K562 (cell line): ENCODE results near the gene S100A6.

Experiments
- CREB5 ChIP-seq: fragments of 250-450 bp; sonication (Bioruptor Pico); IDR thresholded peaks from 2 replicates; pipeline ENCODE4 v1.5.0; 2020; ENCODE audit warnings: mild to moderate bottlenecking
- CTCF ChIP-seq, 3 experiments: IDR thresholded peaks in 2 of 3; conservative IDR thresholded peaks in 1 of 3; 2 replicates each; pipeline ENCODE4 v1.5.1; 2011 to 2012; ENCODE audit warnings: low read length in 3 of 3, mild to moderate bottlenecking in 3 of 3, control low read depth in 2 of 3, improper control_type of control experiment in 1 of 3, inconsistent platforms in 1 of 3, low read depth in 1 of 3, mixed read lengths in 1 of 3, moderate library complexity in 1 of 3; ENCODE audit not compliant: insufficient read depth in 2 of 3
- HCFC1 ChIP-seq: IDR thresholded peaks from 2 replicates; pipeline ENCODE4 v1.6.1; 2012; ENCODE audit warnings: low read depth, low read length, improper control_type of control experiment
- IRF2 ChIP-seq: sonication (generic); formaldehyde crosslinking; IDR thresholded peaks from 2 replicates; pipeline ENCODE4 v1.8.1; 2022; ENCODE audit warnings: mild to moderate bottlenecking, missing genetic modification reagents
- MAFF ChIP-seq: IDR thresholded peaks from 2 replicates; pipeline ENCODE4 v1.6.1; 2012; ENCODE audit warnings: low read length, improper control_type of control experiment
- NFE2L1 ChIP-seq: fragments of 450-650 bp; IDR thresholded peaks from 2 replicates; pipeline ENCODE4 v1.6.1; 2016; ENCODE audit warnings: missing genetic modification characterization, low read depth, mild to moderate bottlenecking, missing compliant biosample characterization, moderate library complexity, borderline replicate concordance
- PHF21A ChIP-seq: fragments of 450-650 bp; IDR thresholded peaks from 2 replicates; pipeline ENCODE4 v1.6.1; 2017; ENCODE audit warnings: low read depth, borderline replicate concordance
- PML ChIP-seq: IDR thresholded peaks from 2 replicates; pipeline ENCODE4 v1.6.1; 2012; ENCODE audit warnings: low read length, inconsistent platforms
- POLR2G ChIP-seq: fragments of 200-400 bp; formaldehyde crosslinking; IDR thresholded peaks from 2 replicates; pipeline ENCODE4 v1.6.1; 2017; ENCODE audit warnings: low read depth, mild to moderate bottlenecking, antibody characterized with exemption, low read length, moderate library complexity
- PRDM10 ChIP-seq: fragments of 450-650 bp; IDR thresholded peaks from 2 replicates; pipeline ENCODE4 v1.6.1; 2018; ENCODE audit not compliant: partially characterized antibody
- RBM39 ChIP-seq: fragments of 200-400 bp; formaldehyde crosslinking; optimal IDR thresholded peaks from 2 replicates; pipeline ENCODE3; 2018; ENCODE audit warnings: low read depth, low read length
- SFPQ ChIP-seq: fragments of 200-400 bp; formaldehyde crosslinking; IDR thresholded peaks from 2 replicates; pipeline ENCODE4 v1.6.1; 2017; ENCODE audit warnings: mild to moderate bottlenecking, low read depth, low read length, moderate library complexity
- SP2 ChIP-seq: IDR thresholded peaks from 2 replicates; pipeline ENCODE4 v1.6.1; 2011; ENCODE audit warnings: mild to moderate bottlenecking, low read depth, low read length, moderate library complexity; ENCODE audit not compliant: poor library complexity, severe bottlenecking; ENCODE audit errors: extremely low read depth
- TAF1 ChIP-seq: IDR thresholded peaks from 2 replicates; pipeline ENCODE4 v1.6.1; 2011; ENCODE audit warnings: mild to moderate bottlenecking, low read length, moderate library complexity; ENCODE audit not compliant: insufficient read depth, control insufficient read depth, severe bottlenecking; ENCODE audit errors: extremely low read depth

- TF ChIP-seq TAF1 = no peak
- TF ChIP-seq CTCF (IDR thresholded peaks at IDR 0.05 in 2 of 3, conservative IDR thresholded peaks at IDR 0.05 in 1 of 3; ENCODE audit: insufficient read depth in 2 of 3, low read depth in 1 of 3, low read length in 3 of 3) = no peak
- TF ChIP-seq RBM39 = no peak
- no peak for TF ChIP-seq POLR2G
- no peak for TF ChIP-seq PRDM10
- no peak for TF ChIP-seq PHF21A
- no peak for TF ChIP-seq HCFC1
- TF ChIP-seq CREB5 = no peak
- TF ChIP-seq NFE2L1 (tag) = no peak
- TF ChIP-seq MAFF = no peak
- no peak for TF ChIP-seq SFPQ
- TF ChIP-seq IRF2 = no peak
- no peak for TF ChIP-seq PML
- TF ChIP-seq SP2 = no peak
Observed at GRCh38 chr1:153547560-153548551, 12.1 kb upstream of the S100A6 start.
